RKO (cell line): ENCODE data around the gene PLEKHA7.

Experiments
- DNase-seq: peaks from one replicate; pipeline ENCODE4 v3.0.0-alpha.2; 2016; ENCODE audit warnings: low spot score

PLEKHA7 gene

DNA sequence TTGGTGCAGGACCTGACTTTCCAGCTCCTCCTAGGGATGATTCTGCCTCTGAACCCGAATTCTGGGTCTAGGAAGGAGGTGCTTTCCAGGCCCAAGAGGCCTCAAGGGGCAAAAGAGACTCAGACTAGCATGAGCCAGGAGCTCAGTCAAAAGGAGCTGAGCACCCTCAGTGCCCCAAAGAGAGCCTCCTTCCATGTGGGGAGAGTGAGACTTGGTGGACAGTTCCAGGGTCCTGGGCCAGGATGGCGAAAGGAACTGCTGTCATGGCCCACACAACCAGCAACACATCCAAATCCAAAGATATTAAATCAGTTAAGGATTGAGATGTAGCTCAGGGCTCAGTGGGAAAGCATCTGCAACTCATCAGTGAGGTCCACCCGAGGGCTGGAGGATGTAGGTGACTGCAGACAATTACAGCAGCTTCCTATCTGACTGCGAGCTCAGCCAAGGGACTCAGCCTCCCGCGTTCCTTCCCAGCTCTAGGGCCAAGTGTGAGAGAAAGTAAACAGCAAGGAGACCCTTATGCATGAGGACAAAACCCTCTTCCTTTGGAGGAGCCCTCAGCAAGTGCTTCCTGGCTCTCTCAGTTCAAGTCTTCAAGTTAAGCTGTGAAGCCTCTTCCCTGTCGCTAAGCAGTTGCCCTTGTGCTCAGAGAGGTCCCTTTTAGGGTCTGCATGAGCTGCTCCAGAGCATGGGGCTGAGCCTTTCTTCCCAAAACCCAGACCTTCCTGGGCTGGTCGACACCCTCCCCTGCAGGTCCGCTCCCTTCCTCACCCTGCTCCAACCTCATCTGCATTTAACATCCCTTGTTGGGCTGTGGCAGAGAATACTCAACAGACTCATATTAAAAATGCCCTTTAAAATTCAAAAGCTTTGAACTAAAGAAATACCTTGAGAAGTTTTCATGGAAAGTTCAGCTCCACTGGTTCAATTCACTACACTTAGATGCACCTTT is 240.0 kb downstream of the PLEKHA7 start:
- no peak for DNase-seq

DNA sequence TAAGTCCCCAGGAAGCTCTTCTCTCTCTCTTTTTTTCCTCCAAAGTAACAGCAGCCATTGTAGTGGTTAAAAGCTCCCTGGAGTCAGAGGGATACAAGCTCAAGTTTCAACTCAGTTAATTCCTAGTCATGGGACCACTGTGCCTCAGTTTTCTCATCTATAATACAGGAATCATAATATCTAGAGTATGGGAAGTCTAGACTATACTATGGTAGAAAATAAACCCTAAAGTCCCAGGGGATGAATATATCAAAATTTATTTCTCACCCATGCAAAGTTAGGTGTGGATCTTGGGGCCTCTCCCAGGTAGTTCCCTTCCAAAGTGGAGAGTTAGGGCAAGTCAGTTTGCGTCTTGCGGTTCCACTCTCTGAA is 242.1 kb downstream of the PLEKHA7 start:
- DNase-seq = no peak

DNA sequence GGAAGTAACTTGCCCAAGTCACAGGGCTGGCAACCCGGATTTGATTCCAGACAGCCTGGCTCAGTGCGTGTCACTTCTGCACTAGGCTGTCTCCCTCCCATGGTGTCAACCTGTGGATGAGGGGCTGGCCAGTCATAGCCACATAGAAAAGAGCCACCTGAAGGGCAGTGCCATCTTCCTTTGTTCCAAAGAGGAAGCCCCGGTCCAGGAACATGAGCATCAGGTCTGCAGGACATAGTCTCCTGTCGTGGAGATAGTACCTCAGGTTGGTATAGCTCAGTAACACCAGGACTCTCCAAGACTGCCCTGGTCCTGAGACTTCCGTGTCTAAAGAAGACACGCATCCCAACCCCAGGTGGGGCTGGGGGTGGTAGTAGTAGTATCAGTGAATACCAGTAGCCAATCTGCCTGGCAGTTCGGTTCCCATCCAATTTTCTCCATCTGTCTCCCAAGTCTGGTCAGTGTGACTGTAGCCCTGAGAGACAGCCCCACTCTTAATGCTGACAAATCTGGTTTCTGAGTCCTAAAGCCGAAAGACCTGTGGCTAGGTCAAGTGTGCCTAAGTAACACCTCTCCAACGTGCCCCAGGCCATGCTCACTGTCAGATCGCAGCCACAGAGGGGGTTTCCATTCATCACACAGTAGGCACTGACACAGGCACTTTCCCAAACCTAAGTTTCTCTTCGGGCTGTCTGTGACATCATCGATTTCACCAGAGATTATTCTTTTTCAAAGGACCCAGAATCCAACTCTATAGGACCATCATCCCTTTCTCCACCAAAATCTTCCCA is 242.7 kb downstream of the PLEKHA7 start:
- no peak for DNase-seq

DNA sequence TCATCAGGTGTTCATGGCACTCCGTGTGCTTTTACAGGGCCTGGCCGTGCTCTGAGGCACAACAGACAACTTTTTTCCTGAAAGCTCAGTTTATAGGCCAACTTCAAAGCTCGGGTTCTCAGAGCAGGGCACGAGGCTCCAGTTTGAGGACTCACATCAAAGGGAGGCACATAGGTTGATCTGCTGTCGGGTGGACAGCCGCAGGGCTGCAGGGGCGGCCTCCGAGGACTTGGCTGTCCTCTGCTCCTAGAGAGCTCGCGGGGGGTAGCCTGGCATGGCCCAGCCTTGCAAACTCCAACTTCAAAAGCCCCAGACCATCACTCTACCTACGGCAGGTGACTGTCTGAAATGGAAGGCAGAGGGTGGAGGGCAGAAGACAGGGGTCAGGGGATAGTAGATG is 244.2 kb downstream of the PLEKHA7 start:
- DNase-seq = no peak

DNA sequence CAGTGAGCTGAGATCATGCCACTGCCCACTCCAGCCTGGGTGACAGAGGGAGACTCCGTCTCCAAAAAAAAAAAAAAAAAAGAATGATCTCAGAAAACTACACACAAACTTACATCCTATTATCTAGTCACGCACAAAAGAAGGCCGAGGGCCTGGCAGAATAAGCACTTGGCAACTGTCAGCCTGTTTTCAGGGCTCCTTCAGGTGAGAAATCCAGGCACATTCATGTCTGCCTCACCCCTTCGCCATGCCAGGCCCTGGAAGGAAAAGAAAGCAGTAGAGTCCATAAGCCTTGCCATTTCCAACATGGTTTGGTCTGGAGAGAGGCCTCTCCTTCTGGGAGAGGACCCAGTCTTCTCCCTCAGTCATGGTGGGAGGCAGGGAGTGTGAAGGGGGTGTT is 244.8 kb downstream of the PLEKHA7 start:
- DNase-seq = no peak

DNA sequence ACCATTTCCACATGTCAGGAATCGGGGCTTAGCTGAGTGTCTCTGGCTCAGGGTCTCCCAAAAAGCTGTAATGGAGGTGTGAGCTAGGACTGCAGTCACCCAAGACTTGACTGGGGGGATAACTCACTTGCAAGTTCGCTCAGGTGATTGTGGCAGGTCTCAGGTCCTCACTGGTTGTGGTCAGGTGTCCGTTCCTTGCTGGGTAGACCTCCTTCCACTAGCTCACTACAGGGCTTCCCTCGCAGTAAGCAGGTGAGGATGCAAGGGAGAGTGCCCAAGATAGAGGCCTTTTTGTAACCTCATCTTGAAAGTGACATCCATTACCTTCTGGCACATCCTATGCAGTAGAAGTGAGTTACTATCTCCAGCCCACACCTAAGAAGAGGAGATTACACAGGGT is 246.3 kb downstream of the PLEKHA7 start:
- DNase-seq = no peak

DNA sequence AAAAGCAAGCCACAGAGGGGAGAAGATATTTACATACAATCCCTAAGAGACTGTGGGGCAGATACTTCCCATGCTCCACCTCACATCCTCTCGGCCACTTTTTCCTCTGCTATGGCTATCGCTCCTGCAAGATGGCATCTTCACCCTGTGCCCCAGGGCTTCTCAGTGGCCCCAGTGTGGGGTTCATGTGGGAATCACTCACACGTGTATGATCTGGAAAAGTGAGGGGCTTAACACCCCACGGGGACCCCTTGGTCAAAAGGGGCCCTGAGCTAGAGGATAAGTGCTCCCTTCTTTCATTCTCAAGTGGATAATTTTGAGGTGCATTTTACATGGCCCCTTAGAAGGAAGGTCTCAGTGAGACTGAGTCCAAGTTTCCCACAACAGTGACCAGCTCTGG is 247.1 kb downstream of the PLEKHA7 start:
- DNase-seq = no peak

DNA sequence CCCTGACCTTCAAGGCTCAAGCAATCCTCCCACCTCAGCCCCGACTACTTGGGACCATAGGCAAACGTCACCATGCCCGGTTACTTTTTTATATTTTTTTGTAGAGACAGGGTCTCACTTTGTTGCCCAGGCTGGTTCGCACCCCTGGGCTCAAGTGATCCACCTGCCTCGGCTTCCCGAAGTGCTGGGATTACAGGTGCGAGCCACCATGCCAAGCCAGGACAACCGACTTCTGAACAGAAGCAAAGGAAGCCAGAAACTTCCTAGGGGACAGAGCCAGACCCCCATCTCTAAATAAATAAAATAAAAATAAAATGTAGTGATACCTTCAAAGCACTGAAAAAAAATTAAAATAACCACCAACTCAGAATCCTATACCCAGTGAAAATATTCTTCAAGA is 249.3 kb downstream of the PLEKHA7 start:
- no peak for DNase-seq

DNA sequence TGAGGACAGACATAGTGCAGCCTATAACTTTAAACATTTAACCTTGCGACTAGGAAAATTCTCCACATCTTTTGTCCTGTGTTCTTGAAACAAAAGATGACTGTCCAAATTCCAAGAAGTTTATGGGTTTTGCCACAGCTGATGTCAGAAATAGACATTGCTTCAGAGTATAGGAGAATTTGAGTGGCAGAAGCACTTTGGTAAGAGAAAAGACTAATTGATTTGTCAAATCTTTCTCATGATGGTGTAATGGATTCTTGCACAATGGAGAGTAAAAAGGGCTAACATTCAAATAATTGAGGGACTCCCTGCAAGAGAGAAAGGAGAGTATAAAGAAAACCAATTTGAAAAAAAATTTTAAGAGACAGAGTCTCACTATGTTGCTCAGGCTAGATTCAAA is 250.5 kb downstream of the PLEKHA7 start:
- DNase-seq = no peak

DNA sequence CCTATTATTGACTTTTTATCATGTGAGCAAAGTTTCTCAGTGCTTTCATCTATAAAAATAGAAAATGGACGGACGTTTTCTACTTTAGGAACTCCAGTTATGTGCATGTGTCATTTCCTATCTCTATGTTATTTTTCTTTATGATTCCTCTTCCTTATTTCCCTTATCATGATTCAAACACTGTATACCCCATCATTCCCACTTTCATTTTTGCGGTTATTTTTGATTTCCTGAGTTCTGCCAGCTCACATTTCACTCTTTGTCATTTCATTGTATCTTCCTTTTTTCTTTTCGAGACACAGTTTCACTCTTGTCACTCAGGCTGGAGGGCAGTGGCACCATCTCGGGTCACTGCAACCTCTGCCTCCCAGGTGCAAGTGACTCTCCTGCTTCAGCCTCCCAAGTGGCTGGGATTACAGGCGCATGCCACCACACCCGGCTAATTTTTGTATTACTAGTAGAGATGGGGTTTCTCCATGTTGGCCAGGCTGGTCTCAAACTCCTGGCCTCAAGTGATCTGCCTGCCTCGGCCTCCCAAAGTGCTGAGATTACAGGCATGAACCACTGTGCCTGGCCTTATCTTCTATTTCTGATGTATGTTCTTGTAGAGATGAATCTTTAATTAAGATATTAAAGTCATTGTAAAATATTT is 254.2 kb downstream of the PLEKHA7 start:
- no peak for DNase-seq

DNA sequence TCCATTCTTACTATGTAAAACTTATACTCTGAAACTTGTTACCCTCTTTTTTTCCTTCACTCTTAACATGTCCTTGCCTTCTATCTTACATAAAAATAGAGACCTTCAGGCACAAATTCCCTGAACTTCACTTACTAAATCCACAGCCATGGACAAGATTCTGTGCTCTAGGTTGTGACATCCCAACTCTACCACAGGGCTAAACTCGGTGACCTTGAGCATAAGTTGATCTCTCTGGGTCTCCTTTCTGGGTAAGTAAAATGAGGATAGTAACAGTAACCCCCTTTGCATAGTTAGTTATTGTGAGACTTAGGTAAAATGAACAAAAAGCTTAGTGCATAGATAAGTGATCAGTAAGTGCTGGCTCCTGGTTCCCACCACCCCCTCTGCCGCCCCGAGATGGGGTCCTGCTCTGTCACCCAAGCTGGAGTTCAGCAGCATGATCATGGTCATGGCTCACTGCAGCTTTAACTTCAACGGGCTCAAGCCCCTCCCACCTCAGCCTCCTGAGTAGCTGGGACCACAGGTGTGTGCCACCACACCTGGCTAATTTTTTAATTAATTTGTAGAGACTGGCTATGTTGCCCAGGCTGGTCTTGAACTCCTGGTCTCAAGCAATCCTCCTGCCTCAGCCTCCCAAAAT is 255.7 kb downstream of the PLEKHA7 start:
- DNase-seq = no peak

DNA sequence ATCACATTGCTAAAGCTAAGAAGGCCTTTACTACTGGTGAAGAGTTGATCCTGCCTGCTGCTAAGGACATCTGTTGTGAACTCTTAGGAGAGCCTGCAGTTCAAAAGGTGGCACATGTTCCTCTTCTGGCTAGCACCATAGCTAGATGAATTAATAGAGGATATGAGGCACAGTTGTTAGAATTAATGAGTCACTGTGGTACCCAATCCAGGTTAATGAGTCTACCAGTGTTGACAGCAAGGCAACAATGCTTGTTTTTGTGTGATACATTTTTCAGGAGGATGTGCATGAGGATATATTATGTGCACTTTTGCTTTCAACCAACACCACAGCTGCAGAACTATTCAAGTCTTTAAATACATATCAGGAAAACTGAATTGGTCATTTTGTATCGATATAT is 263.8 kb downstream of the PLEKHA7 start:
- DNase-seq = peak; percentile 56

DNA sequence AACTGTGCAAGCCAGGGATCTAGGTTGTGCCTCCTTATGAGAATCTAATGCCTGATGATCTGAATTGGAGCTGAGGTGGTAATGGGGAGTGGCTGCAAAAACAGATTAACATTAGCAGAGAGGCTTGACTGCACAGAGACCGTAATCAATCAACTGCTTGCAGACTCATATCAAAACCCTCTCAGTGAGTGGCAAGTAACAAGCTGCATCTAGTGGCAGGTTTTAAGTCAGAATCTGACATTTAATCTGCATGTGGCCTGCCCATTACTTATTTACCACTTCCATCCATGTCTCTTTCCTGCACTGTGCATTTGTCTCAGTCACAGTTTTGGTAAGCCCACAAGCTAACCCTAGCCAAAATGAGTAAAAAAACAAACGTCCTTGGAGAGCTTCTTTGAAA is 264.5 kb downstream of the PLEKHA7 start:
- DNase-seq = no peak

DNA sequence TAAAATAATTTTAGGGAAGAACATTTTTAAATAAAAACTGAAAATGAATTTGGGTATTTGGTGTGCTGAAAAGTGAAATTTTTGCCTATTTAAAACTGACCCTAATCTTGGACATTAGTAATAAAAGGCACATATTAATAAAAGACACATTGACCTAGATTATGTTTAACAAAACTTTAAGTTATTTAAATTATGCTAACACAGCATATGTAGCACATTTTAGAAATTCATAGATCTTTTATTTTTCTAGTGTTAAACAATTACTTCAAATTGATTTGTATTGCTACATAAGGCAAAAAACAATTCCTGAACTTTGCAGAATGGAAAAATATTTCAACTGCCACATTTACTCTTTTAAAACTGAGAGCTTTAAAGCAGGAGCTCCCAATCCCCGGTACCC is 265.1 kb downstream of the PLEKHA7 start:
- DNase-seq = no peak

DNA sequence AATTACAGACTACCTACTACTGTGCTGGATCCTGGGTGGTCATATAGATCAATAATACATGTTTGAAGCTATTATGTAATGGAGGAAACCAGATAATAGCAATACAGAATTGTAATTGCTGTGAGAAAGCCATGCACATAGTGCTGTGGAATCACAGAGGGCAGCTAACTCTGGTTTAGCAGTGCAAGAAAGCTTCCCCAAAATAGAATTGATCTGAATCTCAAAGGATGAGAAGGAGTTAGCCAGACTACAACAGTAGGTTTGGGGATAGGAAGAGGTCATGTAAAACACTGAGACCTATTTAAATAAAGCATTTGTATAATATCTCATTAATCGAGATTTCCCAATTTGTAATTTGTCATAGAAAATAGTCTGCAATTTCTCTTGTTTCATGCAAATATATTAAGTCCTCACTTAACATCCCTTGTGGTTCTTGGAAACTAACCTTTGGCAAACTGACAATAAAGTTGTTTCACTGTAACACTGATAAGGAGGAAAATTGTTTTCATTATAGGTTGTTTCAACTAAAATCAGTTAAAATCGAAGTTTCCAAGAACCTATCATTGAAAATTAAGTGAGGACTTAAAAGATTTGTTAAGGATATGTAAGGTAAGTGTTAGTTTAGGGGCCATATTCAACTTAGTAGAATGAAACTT is 268.1 kb downstream of the PLEKHA7 start:
- no peak for DNase-seq

DNA sequence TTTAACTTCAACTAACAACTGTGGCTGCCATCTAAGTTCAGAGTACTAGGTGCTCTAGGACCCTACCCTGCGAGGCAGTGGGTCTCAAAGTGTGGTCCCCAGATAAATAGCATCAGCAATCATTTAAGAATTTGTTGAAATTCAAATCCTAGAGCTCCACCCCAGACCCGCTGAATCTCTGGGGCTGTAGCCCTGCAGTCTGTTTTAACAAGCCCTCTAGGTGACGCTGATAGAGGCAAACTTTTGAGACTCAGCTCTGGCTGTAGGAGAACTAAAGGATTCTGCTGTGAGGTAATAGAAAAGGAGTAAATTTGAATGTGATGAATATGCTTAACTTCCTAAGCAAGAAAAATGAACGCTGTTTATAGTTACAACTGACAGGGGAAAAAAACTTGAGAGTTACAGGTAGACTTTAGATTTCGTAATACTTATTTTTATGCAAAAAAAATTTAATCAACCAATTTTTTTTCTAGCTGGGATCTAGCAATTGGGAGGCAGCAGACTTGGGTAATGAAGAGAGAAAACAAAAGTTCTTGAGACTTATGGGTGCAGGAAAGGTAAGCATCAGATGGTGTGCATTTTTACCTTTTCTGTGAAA is 270.0 kb downstream of the PLEKHA7 start:
- DNase-seq = no peak

DNA sequence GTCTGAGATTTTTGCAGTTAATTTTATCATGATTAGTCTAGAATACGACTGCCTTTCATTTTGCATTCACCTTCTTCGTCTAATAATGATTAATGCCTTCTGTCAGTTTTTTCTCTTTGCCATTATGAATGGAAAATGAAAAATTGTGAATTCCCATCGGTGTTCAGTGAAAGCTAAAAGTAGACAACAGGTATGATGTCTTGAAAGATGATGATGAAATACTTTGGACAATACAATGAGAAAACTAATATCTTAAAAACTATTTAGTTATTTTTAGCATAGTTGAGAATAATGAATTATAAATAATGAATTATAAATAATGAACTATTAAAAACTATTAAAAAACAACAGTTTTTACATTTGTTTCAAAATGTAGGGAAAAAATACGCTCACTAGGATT is 270.7 kb downstream of the PLEKHA7 start:
- no peak for DNase-seq

DNA sequence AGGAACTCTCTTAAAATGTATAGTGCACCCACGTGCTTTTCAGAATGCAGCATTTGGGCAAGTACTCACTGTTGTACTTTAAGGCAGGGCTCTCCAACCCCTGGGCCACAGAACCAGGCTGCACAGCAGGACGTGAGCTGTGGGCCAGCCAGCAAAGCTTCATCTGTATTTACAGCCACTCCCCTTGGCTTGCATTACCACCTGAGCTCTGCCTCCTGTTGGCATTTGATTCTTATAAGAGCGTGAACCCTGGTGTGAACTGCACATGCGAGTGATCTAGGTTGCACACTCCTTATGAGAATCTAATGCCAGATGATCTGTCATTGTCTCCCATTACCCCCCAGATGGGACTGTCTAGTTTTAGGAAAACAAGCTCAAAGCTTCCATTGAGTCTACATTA is 272.7 kb downstream of the PLEKHA7 start:
- no peak for DNase-seq

DNA sequence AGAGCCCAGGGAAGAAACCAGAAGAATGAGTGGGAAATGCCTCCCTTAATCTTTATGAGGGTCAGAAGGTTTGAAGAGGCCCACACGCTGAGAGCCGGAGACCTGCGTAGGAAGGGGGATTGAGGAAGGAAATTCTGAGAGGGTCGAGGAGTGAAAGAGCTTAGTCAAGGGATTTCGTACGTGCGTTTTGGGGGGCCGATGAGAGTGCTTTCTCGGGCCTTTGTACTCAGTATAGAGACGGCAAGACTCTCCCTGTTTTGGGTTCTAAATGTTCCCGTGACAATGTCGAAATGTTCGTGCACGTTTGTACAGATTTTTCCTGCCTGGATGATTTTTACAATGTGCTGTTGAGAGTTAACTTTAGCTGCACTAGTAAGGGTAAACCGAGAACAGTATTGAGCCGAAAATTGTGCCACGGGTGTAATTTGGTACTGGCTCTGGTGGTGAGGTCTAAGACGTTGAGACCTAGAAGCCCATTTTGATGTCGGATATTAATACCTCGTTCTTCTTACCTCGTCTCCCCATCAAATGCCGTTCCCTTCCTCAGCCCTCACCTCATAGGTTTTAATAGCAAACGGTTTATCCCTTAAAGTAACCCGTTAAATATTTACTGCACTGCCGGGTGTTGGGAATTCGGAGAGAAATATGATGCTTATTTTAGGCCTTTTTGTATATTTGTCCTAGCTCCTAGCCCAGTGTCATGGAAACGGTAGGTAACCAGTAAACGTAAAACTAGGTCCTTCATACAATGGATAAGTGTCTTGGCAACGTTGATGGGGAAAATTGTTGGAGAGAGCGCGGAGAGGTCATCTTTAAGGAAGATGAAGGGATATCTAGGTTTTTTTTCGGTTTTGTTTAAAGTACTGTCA is 275.0 kb downstream of the PLEKHA7 start:
- DNase-seq = peak; percentile 37

DNA sequence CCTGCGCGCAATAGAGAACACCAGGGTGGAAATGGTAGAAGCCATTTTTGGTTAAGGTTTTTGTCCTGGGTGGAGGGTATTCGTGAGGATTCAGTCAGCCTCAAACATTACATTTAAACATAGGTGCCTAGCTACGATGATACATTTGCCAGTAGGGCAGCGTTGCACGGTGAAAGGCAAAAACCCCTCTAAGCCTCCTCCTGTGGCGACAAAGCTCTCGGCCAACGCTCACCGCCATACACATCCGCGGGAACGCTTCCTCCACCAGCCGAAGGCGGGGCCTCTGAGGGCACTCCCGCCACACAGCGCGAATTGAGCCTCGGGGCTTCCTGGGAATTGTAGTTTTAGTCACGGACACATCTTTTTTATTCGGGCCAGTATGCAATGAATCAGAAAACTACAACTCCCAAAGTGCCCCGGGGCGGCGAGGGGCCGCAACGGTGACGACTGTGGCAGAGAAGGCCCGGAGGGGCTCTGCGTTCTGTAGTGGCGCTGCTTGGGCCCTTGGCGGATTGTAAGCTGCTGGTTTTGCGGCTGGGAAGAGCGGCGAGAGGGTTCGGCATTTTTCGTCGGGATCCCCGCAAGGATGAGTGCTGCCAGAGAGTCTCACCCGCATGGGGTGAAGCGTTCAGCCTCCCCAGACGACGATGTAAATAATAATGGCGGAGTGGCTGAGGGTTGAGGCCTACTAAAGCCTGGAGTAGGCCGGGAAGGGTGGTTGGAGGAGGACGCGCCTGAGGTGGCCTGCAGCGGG is 275.8 kb downstream of the PLEKHA7 start, which contains the start of gene C11orf58:
Gene C11orf58, plus strand, starts transcription at position 455 of the 754 bp plus-strand sequence. Its CDS starts 132 bp downstream, at position 587.
- DNase-seq = peak; percentile 96
